Measurements from ENCODE around the gene RTEL1.

The RTEL1 gene

DNA sequence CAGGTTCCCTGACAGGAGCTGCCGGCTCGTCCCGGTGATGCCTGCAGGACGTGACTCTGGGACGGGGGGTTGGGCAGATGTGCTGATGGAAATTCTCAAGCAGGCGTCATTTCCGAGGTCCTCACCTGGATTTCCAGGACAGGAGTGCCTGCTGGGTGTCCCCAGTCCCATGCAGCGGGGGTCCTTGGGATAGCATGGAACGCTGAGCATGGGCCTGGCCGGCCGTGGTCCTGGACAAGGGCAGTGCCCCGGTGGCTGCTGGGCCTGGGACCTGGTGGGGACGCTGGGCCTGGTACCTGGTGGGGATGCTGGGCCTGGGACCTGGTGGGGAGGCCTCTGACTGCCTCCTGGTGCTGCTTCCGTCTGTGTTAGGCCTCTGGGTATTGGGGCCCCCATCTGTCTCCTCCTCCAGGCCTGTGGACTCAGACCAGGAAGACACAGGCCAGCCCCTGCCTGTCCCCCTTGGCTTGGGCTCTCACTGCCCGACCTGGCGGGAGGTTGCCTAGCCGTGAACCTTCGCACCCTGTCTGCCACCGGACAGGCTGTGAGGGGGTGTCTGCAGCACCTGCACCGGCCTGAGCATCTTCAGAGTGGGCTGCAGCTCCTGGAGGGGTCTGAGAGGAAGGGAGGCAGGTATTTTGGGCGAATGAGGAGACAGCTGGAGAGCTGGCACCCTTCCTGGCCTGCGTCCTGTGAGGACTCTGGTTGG, 6.2 kb downstream of the RTEL1 start:
- Histone ChIP-seq H3K9me3 (ENCODE audit: insufficient read depth, low read length, severe bottlenecking) (no peaks in the 10 kb centered on the region), H3K36me3 (ENCODE audit: insufficient read depth, low read length) (peaks cover 92% of the 10 kb centered on the region), H3K9ac (ENCODE audit: low read depth, low read length) (no peak overlapping the region), H3K27ac (ENCODE audit: low read length) (no peak overlapping the region), H3K79me2 (ENCODE audit: insufficient read depth, low read length) (peaks cover 50% of the 10 kb centered on the region), H4K20me1 (ENCODE audit: insufficient read depth, low read length) (peaks cover 23% of the 10 kb centered on the region; the same call in 1 of the 2 replicates), H3K4me3 (ENCODE audit: low read depth in 1 of 2, low read length in 2 of 2) (no peak overlapping the region), H3K27me3 (ENCODE audit: insufficient read depth, low read length, poor library complexity) (no peaks in the 10 kb centered on the region), H3K4me1 (ENCODE audit: insufficient read depth, low read length) (peaks cover 14% of the 10 kb centered on the region), H3K4me2 (ENCODE audit: insufficient read depth, low read length) (no peak overlapping the region), H2AFZ (ENCODE audit: low read depth, low read length) (no peak overlapping the region)
- ATAC-seq (ENCODE audit: insufficient read depth, low read depth) (no peak), DNase-seq (no peak)
- TF ChIP-seq EZH2 (IDR thresholded peaks at IDR 0.05; ENCODE audit: borderline replicate concordance, low read depth, low read length, severe bottlenecking), result no peak
- TF ChIP-seq, protein P1, sequence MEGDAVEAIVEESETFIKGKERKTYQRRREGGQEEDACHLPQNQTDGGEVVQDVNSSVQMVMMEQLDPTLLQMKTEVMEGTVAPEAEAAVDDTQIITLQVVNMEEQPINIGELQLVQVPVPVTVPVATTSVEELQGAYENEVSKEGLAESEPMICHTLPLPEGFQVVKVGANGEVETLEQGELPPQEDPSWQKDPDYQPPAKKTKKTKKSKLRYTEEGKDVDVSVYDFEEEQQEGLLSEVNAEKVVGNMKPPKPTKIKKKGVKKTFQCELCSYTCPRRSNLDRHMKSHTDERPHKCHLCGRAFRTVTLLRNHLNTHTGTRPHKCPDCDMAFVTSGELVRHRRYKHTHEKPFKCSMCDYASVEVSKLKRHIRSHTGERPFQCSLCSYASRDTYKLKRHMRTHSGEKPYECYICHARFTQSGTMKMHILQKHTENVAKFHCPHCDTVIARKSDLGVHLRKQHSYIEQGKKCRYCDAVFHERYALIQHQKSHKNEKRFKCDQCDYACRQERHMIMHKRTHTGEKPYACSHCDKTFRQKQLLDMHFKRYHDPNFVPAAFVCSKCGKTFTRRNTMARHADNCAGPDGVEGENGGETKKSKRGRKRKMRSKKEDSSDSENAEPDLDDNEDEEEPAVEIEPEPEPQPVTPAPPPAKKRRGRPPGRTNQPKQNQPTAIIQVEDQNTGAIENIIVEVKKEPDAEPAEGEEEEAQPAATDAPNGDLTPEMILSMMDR (IDR thresholded peaks at IDR 0.05; ENCODE audit: borderline replicate concordance, extremely low read depth, low read length, poor library complexity, severe bottlenecking), result no peak

DNA sequence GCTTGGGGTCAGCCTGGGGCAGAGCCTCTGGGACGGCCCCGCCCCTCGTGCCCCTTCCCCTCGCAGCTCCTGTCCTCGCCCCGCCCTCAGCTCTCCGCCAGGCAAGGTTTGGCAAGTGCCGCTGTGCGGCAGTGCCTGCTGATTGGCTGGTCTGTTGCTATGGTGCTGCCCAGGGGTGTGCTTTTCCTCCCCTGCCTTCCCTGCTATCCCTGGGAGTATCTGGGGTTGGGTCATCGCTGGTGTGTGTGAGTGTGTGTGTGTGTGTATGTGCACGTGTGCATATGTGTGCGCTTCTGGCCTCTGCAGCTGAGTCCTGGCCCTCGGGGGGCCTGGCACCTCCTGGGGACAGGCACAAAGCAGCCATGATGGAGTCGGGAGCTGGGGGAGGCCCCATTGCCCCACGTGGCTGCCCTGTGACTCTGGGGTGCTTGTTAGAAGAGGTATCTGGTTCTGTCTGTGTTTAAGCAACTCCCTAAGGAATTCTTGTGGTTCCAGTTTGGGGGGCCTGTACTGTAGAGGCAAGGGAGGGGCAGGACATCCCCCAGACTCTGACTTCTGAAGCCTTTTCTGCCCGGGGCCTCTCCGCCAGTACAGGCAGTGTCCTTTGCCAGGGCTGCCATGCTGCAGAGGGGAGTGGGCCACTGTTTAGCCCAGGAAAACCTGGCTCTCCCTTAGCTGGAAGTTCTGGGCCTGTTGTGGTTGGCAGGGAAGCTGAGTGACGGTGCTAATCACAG, 6.9 kb downstream of the RTEL1 start:
- Histone ChIP-seq H2AFZ (ENCODE audit: low read depth, low read length) (no peak overlapping the region), H3K36me3 (ENCODE audit: insufficient read depth, low read length) (peaks cover 89% of the 10 kb centered on the region), H3K27ac (ENCODE audit: low read length) (no peak overlapping the region), H4K20me1 (ENCODE audit: insufficient read depth, low read length) (peaks cover 18% of the 10 kb centered on the region; the same call in 1 of the 2 replicates), H3K79me2 (ENCODE audit: insufficient read depth, low read length) (peaks cover 42% of the 10 kb centered on the region), H3K4me1 (ENCODE audit: insufficient read depth, low read length) (peaks cover 6% of the 10 kb centered on the region; the same call in 1 of the 2 replicates), H3K4me2 (ENCODE audit: insufficient read depth, low read length) (no peak overlapping the region), H3K9me3 (ENCODE audit: insufficient read depth, low read length, severe bottlenecking) (no peaks in the 10 kb centered on the region), H3K9ac (ENCODE audit: low read depth, low read length) (no peak overlapping the region), H3K27me3 (ENCODE audit: insufficient read depth, low read length, poor library complexity) (no peaks in the 10 kb centered on the region), H3K4me3 (ENCODE audit: low read depth in 1 of 2, low read length in 2 of 2) (no peak overlapping the region)
- ATAC-seq (ENCODE audit: insufficient read depth, low read depth) (peak; percentile 30; the same call in 1 of the 3 replicates), DNase-seq (no peak)
- TF ChIP-seq, protein P1 (IDR thresholded peaks at IDR 0.05; ENCODE audit: borderline replicate concordance, extremely low read depth, low read length, poor library complexity, severe bottlenecking), result no peak
- TF ChIP-seq EZH2 (IDR thresholded peaks at IDR 0.05; ENCODE audit: borderline replicate concordance, low read depth, low read length, severe bottlenecking), result no peak

DNA sequence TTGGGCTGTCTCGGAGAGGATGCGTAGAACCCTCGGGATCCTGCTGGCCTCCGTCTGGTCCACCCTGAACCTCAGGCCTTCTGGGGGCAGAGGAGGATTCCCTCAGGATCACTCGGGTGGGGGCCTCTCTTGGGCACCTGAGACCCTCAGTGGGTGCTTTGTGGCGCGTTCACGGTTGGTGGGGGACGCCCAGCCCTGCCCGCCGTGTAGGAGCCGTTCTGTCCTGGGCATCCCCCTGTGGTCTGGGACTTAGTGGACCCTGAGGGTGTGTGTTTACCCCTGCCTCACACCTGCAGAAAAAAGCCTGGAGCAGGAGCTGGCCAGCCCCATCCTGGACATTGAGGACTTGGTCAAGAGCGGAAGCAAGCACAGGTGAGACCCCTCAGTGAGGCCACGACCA, 7.6 kb downstream of the RTEL1 start:
- no peak overlapping the region for H3K9ac ChIP-seq (ENCODE audit: low read depth, low read length)

More for the DNA sequence above, 7.6 kb downstream of the RTEL1 start:
- Histone ChIP-seq H3K4me1 (ENCODE audit: insufficient read depth, low read length) (no peaks in the 10 kb centered on the region; the same call in 1 of the 2 replicates), H3K36me3 (ENCODE audit: insufficient read depth, low read length) (peaks cover 83% of the 10 kb centered on the region), H3K79me2 (ENCODE audit: insufficient read depth, low read length) (peaks cover 36% of the 10 kb centered on the region; the same call in 1 of the 2 replicates), H3K27me3 (ENCODE audit: insufficient read depth, low read length, poor library complexity) (no peaks in the 10 kb centered on the region), H2AFZ (ENCODE audit: low read depth, low read length) (no peak overlapping the region), H3K27ac (ENCODE audit: low read length) (no peak overlapping the region), H3K4me2 (ENCODE audit: insufficient read depth, low read length) (no peak overlapping the region), H3K4me3 (ENCODE audit: low read depth in 1 of 2, low read length in 2 of 2) (no peak overlapping the region), H3K9me3 (ENCODE audit: insufficient read depth, low read length, severe bottlenecking) (no peaks in the 10 kb centered on the region), H4K20me1 (ENCODE audit: insufficient read depth, low read length) (peaks cover 18% of the 10 kb centered on the region; the same call in 1 of the 2 replicates)
- no peak for TF ChIP-seq EZH2 (IDR thresholded peaks at IDR 0.05; ENCODE audit: borderline replicate concordance, low read depth, low read length, severe bottlenecking)
- TF ChIP-seq, protein P1 (IDR thresholded peaks at IDR 0.05; ENCODE audit: borderline replicate concordance, extremely low read depth, low read length, poor library complexity, severe bottlenecking), result no peak
- DNase-seq, result no peak
- ATAC-seq (ENCODE audit: insufficient read depth, low read depth), result no peak

Measured in DND-41 (cell line).